A549 (cell line): ENCODE data around the gene LMO7. TPM values are rescaled to one million over a fixed set of nuclear protein-coding genes. Genes with fewer than 3 reads are reported as not detected.

Source experiments
- ATAC-seq, 2 experiments: fragments of 200-7000 bp in 1 of 2; fragments of >200 bp in 1 of 2; cut with Nextera tagmentation in 1 of 2; cut with Tn5 transposase in 1 of 2; 3 replicates each; pipeline versions ENCODE4 v1.8.0 to v1.9.1; 2018 to 2020; ENCODE audit warnings: mild to moderate bottlenecking in 1 of 2, moderate library complexity in 1 of 2
- CTCF ChIA-PET: fragments of 300-600 bp; sonication (Branson Sonifier 250); formaldehyde crosslinking; extraction: SDS; loops from one replicate; lab custom pipeline; 2021; ENCODE audit warnings: antibody characterized with exemption, inconsistent platforms; lab: Yijun Ruan, JAX
- POLR2A ChIA-PET: fragments of 350-600 bp; formaldehyde crosslinking; extraction: SDS; loops from one replicate; lab custom pipeline; 2021; ENCODE audit warnings: antibody characterized with exemption, inconsistent platforms; lab: Yijun Ruan, JAX
- DNase-seq, 2 experiments: peaks; one replicate each; pipeline versions ENCODE4 v3.0.0 to v3.0.0-alpha.2; 2011 to 2016; ENCODE audit warnings: low read depth in 1 of 2, low spot score in 1 of 2
- FAIRE-seq: peaks from 2 replicates; lab custom pipeline; 2011; peaks lifted over from hg19 to GRCh38; lab: Jason Lieb, UNC
- H3K27ac ChIP-seq, 2 experiments: fragments of >200 bp; sonication (Bioruptor Twin); formaldehyde crosslinking; 3 replicates each; pipeline ENCODE4 v1.5.1; 2016 to 2017
- H3K4me1 ChIP-seq: fragments of >200 bp; sonication (Bioruptor Twin); formaldehyde crosslinking; 3 replicates; pipeline ENCODE4 v1.6.1; 2016
- H3K4me2 ChIP-seq: fragments of >200 bp; sonication (Bioruptor Twin); formaldehyde crosslinking; 3 replicates; pipeline ENCODE4 v1.6.1; 2016
- H3K4me3 ChIP-seq: fragments of >200 bp; sonication (Bioruptor Twin); formaldehyde crosslinking; 3 replicates; pipeline ENCODE4 v1.5.1; 2016
- H3K9me3 ChIP-seq: fragments of >200 bp; sonication (Bioruptor Twin); formaldehyde crosslinking; 3 replicates; pipeline ENCODE4 v1.6.1; 2016
- ATOH8 ChIP-seq: fragments of 250-450 bp; sonication (Bioruptor Pico); IDR thresholded peaks from 2 replicates; pipeline ENCODE4 v1.5.0; 2020; ENCODE audit warnings: low read depth, mild to moderate bottlenecking, moderate library complexity
- BHLHE40 ChIP-seq: IDR thresholded peaks from 2 replicates; pipeline ENCODE4 v1.6.1; 2012; ENCODE audit warnings: low read depth, low read length, inconsistent platforms
- CBX2 ChIP-seq: fragments of 200-600 bp; sonication (generic); IDR thresholded peaks from 2 replicates; pipeline ENCODE4 v1.6.1; 2016; ENCODE audit warnings: low read depth, mild to moderate bottlenecking, borderline replicate concordance
- CBX8 ChIP-seq: fragments of 200-600 bp; sonication (generic); IDR thresholded peaks from 2 replicates; pipeline ENCODE4 v1.6.1; 2016
- CHD2 ChIP-seq: fragments of 150-350 bp; IDR thresholded peaks from 2 replicates; pipeline ENCODE4 v1.6.1; 2014; ENCODE audit warnings: low read length; ENCODE audit not compliant: partially characterized antibody
- CHD4 ChIP-seq: fragments of 200-600 bp; sonication (generic); IDR thresholded peaks from 2 replicates; pipeline ENCODE4 v1.6.1; 2016; ENCODE audit warnings: antibody characterized with exemption, mild to moderate bottlenecking, borderline replicate concordance
- E2F6 ChIP-seq: IDR thresholded peaks from 2 replicates; pipeline ENCODE4 v1.6.1; 2012; ENCODE audit warnings: low read depth, borderline replicate concordance
- EHF ChIP-seq: fragments of 250-450 bp; sonication (Bioruptor Pico); IDR thresholded peaks from 2 replicates; pipeline ENCODE4 v1.5.0; 2020; ENCODE audit warnings: mild to moderate bottlenecking
- EP300 ChIP-seq, 2 experiments: fragments of >200 bp; sonication (Bioruptor Twin); formaldehyde crosslinking; IDR thresholded peaks; 2 replicates in 1 of 2; 3 replicates in 1 of 2; pipeline ENCODE4 v1.6.1; 2016 to 2017
- ESRRA ChIP-seq: fragments of 150-350 bp; IDR thresholded peaks from 2 replicates; pipeline ENCODE4 v1.6.1; 2014; ENCODE audit warnings: mild to moderate bottlenecking, low read length, borderline replicate concordance
- HDAC2 ChIP-seq: fragments of 200-600 bp; sonication (generic); IDR thresholded peaks from 2 replicates; pipeline ENCODE4 v1.6.1; 2016
- HES2 ChIP-seq: fragments of >200 bp; sonication (Bioruptor Twin); formaldehyde crosslinking; IDR thresholded peaks from 2 replicates; pipeline ENCODE4 v1.6.1; 2016
- HEYL ChIP-seq: fragments of 250-450 bp; sonication (Bioruptor Pico); IDR thresholded peaks from 2 replicates; pipeline ENCODE4 v1.8.0; 2021; ENCODE audit warnings: mild to moderate bottlenecking, moderate library complexity
- HMGXB4 ChIP-seq: fragments of 250-450 bp; sonication (Bioruptor Pico); IDR thresholded peaks from 2 replicates; pipeline ENCODE4 v1.5.0; 2021; ENCODE audit warnings: mild to moderate bottlenecking, moderate library complexity, borderline replicate concordance
- MAFK ChIP-seq: fragments of 450-650 bp; IDR thresholded peaks from 2 replicates; pipeline ENCODE4 v1.6.1; 2014; ENCODE audit not compliant: partially characterized antibody
- MAX ChIP-seq: IDR thresholded peaks from 2 replicates; pipeline ENCODE4 v1.6.1; 2012
- MAZ ChIP-seq: fragments of 150-350 bp; IDR thresholded peaks from 2 replicates; pipeline ENCODE4 v1.6.1; 2014; ENCODE audit warnings: antibody characterized with exemption, low read depth, low read length, borderline replicate concordance
- NFE2L2 ChIP-seq: fragments of 150-350 bp; conservative IDR thresholded peaks from 2 replicates; pipeline ENCODE4 v1.6.1; 2014; ENCODE audit warnings: low read length
- NPAS2 ChIP-seq: fragments of 250-450 bp; sonication (Bioruptor Pico); IDR thresholded peaks from 2 replicates; pipeline ENCODE4 v1.8.0; 2022; ENCODE audit warnings: mild to moderate bottlenecking, moderate library complexity, borderline replicate concordance
- NR3C1 ChIP-seq: fragments of >200 bp; sonication (Bioruptor Twin); formaldehyde crosslinking; IDR thresholded peaks from 3 replicates; pipeline ENCODE4 v1.6.1; 2017
- PBX3 ChIP-seq: IDR thresholded peaks from 2 replicates; pipeline ENCODE4 v1.6.1; 2012
- POLR2A ChIP-seq: IDR thresholded peaks from 2 replicates; pipeline ENCODE4 v1.6.1; 2012; ENCODE audit warnings: mild to moderate bottlenecking, low read length
- POLR2AphosphoS2 ChIP-seq: conservative IDR thresholded peaks from 2 replicates; pipeline ENCODE4 v1.6.1; 2012; ENCODE audit warnings: low read length, improper control_type of control experiment, inconsistent platforms
- RAD21 ChIP-seq, 2 experiments: fragments of >200 bp in 1 of 2; sonication (Bioruptor Twin) in 1 of 2; formaldehyde crosslinking in 1 of 2; IDR thresholded peaks in 1 of 2; conservative IDR thresholded peaks in 1 of 2; 2 replicates in 1 of 2; 3 replicates in 1 of 2; pipeline ENCODE4 v1.6.1; 2012 to 2018; ENCODE audit warnings: inconsistent platforms in 1 of 2
- RARB ChIP-seq: fragments of 250-450 bp; sonication (Bioruptor Pico); IDR thresholded peaks from 2 replicates; pipeline ENCODE4 v1.8.0; 2021; ENCODE audit warnings: mild to moderate bottlenecking, moderate library complexity
- RCOR1 ChIP-seq: fragments of 150-350 bp; IDR thresholded peaks from 2 replicates; pipeline ENCODE4 v1.6.1; 2014; ENCODE audit warnings: antibody characterized with exemption, low read length, low read depth
- SMC3 ChIP-seq: fragments of >200 bp; sonication (Bioruptor Twin); formaldehyde crosslinking; IDR thresholded peaks from 3 replicates; pipeline ENCODE4 v1.6.1; 2018; ENCODE audit warnings: inconsistent platforms
- SREBF2 ChIP-seq: fragments of 450-650 bp; IDR thresholded peaks from 2 replicates; pipeline ENCODE4 v1.6.1; 2014; ENCODE audit warnings: mild to moderate bottlenecking, moderate library complexity
- USF2 ChIP-seq: fragments of 450-650 bp; IDR thresholded peaks from 2 replicates; pipeline ENCODE4 v1.6.1; 2014; ENCODE audit warnings: antibody characterized with exemption
- ZC3H11A ChIP-seq: fragments of 450-650 bp; IDR thresholded peaks from 2 replicates; pipeline ENCODE4 v1.6.1; 2014; ENCODE audit warnings: antibody characterized with exemption, mild to moderate bottlenecking
- ZFP36 ChIP-seq: fragments of 450-650 bp; IDR thresholded peaks from 2 replicates; pipeline ENCODE4 v1.6.1; 2014; ENCODE audit warnings: borderline replicate concordance; ENCODE audit not compliant: partially characterized antibody
- WGBS: methylation state at CpG from one replicate; pipeline ENCODE4 v1.1.6; 2017; ENCODE audit errors: missing lambda C conversion rate; 5-methylcytosine and 5-hydroxymethylcytosine counted together
- polyA plus RNA-seq, 4 experiments: library from polyadenylated mRNA; depleted of rRNA in 3 of 4; stranded (reverse); fragments of >200 nt; fragmentation: RNase III in 1 of 4; extraction: RNeasy Plus Mini Kit Qiagen cat#74134 plus additional on column Dnase treatment in 1 of 4; gene quantifications; 2 replicates in 3 of 4; 3 replicates in 1 of 4; pipeline ENCODE4 v1.2.3, GENCODE V29; 2011 to 2017

The LMO7 gene
- polyA plus RNA-seq, 2 of the 4 experiments (the other 2 are of a cell fraction): 23.4 to 33.2 TPM

GRCh38 chr13:75870397-75870903, 234.3 kb downstream of the LMO7 start (continued):
- TF ChIP-seq MAX (no peak), HDAC2 (no peak), RARB (CRISPR knock-in tag) (no peak), MAFK (no peak), CHD2 (no peak), POLR2AphosphoS2 (no peak), EHF (CRISPR knock-in tag) (no peak), ZFP36 (no peak), PBX3 (no peak), SMC3 (peak; percentile 76), E2F6 (peak; percentile 27; the same call in 1 of the 2 replicates), NR3C1 (no peak), ATOH8 (CRISPR knock-in tag) (no peak), RAD21 (conservative IDR thresholded peaks at IDR 0.05 in 1 of 2, IDR thresholded peaks at IDR 0.05 in 1 of 2) (peak; percentile 70 to 79), EP300 (IDR thresholded peaks at IDR 0.05) (no peak), ESRRA (no peak), NFE2L2 (no peak), USF2 (no peak), NPAS2 (no peak)

GRCh38 chr13:75871059-75871458, 234.9 kb downstream of the LMO7 start:
- POLR2A ChIA-PET: no interaction called here
- no peak for DNase-seq
- no peak for ATAC-seq
- no peak for TF ChIP-seq ZC3H11A
- no peak for TF ChIP-seq HDAC2
- no peak for TF ChIP-seq CBX2
- TF ChIP-seq MAZ: no peak
- no peak for TF ChIP-seq RCOR1
- TF ChIP-seq CHD4: no peak
- TF ChIP-seq PBX3: no peak
- no peak for TF ChIP-seq EP300 (IDR thresholded peaks at IDR 0.05)
- no peak for TF ChIP-seq BHLHE40
- TF ChIP-seq CBX8: no peak
- no peak for TF ChIP-seq HEYL (CRISPR knock-in tag)
- TF ChIP-seq HMGXB4 (CRISPR knock-in tag): no peak
- no peak for TF ChIP-seq SREBF2
- no peak for TF ChIP-seq POLR2A
- TF ChIP-seq HES2: no peak
- TF ChIP-seq NFE2L2: no peak
- Histone ChIP-seq H3K4me2 (peak overlapping the region; percentile 59), H3K4me3 (peak overlapping the region; percentile 41), H3K27ac (peak overlapping the region in 1 of 2 experiments; percentile 80; a peak in 2 of 6 replicates), H3K9me3 (no peaks in the 10 kb centered on the region), H3K4me1 (no peaks in the 10 kb centered on the region)
- no peak for FAIRE-seq
- CTCF ChIA-PET: interaction anchor here (0.7 to 4.6 kb wide), 20 partner anchors 10 to 1079 kb away, joined by 3 to 42 read pairs (median 5); no protein-coding TSS in a partner anchor
- 37% methylated on average over 6 of the region's 6 CpGs for WGBS
